ENCODE results near the gene TM6SF1. TPM values are rescaled to one million over a fixed set of nuclear protein-coding genes. Genes with fewer than 3 reads are reported as not detected.

TM6SF1 gene
- total RNA-seq, 4 donors from 2014 or later: 7.1 to 49.1 (median 13.7) TPM

- no peak for DNase-seq
- no peaks in the 10 kb centered on the region for H3K9me3 ChIP-seq
- intact Hi-C loops (cut with DNase I; ENCODE audit: low total_unique reads) (loop anchor here (10.0 kb wide), 1 partner anchor 338 kb away; no protein-coding TSS in a partner anchor), in situ Hi-C loops (cut with MboI; ENCODE audit: low sequenced_read_pairs in 4 of 4) (loop anchor here in 2 of 4 donors (10.0 to 25.0 kb wide), 2 partner anchors 88 to 565 kb away; partner anchors contain the start of genes C15orf40 (in 1 of the 2) and RPS17 (in 1 of the 2))
- ATAC-seq: no peak
- peaks cover 11 to 24% of the 10 kb centered on the region in 2 donors for H3K4me1 ChIP-seq
- H3K4me3 ChIP-seq: no peak overlapping the region
- H3K27me3 ChIP-seq: no peaks in the 10 kb centered on the region
- H3K36me3 ChIP-seq: no peaks in the 10 kb centered on the region
- TF ChIP-seq CTCF (IDR thresholded peaks at IDR 0.05 in 4 of 5, conservative IDR thresholded peaks at IDR 0.05 in 1 of 5): no peak
- TF ChIP-seq POLR2A (IDR thresholded peaks at IDR 0.05): no peak
- H3K27ac ChIP-seq: peak overlapping the region in 1 of 4 donors; percentile 27
Observed at GRCh38 chr15:83102346-83102745, 5.1 kb upstream of the TM6SF1 start.

DNA sequence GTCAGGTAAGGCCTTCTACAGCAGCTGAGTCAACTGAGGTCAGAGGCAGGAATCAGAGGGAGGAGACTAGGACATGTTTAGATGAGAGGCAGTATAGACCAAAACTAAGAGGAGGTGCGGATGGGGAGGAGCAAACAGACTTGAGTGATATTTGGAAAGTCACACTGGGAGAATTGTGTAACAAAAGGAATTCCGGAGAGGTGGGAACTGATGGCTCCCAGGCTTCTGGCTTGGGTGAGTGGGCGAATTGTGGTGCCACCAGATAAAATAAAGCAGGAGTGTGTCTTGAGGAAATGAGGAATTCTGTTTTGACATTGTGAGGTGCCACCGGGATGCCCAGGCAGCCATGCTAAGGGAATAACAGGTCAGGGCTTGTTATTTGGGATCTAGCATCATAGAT, 3.3 kb upstream of the TM6SF1 start:
- Histone ChIP-seq H3K4me3 (no peak overlapping the region), H3K27me3 (no peaks in the 10 kb centered on the region), H3K4me1 (peaks cover 20 to 28% of the 10 kb centered on the region in 2 donors), H3K27ac (no peak overlapping the region), H3K36me3 (no peaks in the 10 kb centered on the region), H3K9me3 (no peaks in the 10 kb centered on the region)
- DNase-seq (no peak), ATAC-seq (no peak)
- TF ChIP-seq CTCF (IDR thresholded peaks at IDR 0.05 in 4 of 5, conservative IDR thresholded peaks at IDR 0.05 in 1 of 5): no peak
- TF ChIP-seq POLR2A (IDR thresholded peaks at IDR 0.05): no peak
- in situ Hi-C loops (cut with MboI; ENCODE audit: low sequenced_read_pairs in 4 of 4) (loop anchor here in 2 of 4 donors (10.0 to 25.0 kb wide), 2 partner anchors 89 to 567 kb away; partner anchors contain the start of genes C15orf40 (in 1 of the 2) and RPS17 (in 1 of the 2)), intact Hi-C loops (cut with DNase I; ENCODE audit: low total_unique reads) (loop anchor here (10.0 kb wide), 1 partner anchor 339 kb away; no protein-coding TSS in a partner anchor)

GRCh38 chr15:83105440-83105839, 2.0 kb upstream of the TM6SF1 start:
- H3K9me3 ChIP-seq: no peaks in the 10 kb centered on the region
- peaks cover 20 to 22% of the 10 kb centered on the region in 2 donors for H3K4me1 ChIP-seq
- no peaks in the 10 kb centered on the region for H3K36me3 ChIP-seq
- DNase-seq: no peak
- TF ChIP-seq POLR2A (IDR thresholded peaks at IDR 0.05) (no peak), CTCF (IDR thresholded peaks at IDR 0.05 in 4 of 5, conservative IDR thresholded peaks at IDR 0.05 in 1 of 5) (no peak)
- H3K27ac ChIP-seq: peak overlapping the region in 2 of 4 donors; percentile 4 to 21
- intact Hi-C loops (cut with DNase I; ENCODE audit: low total_unique reads): loop anchor here (5.0 to 10.0 kb wide), 3 partner anchors 58 to 341 kb away; no protein-coding TSS in a partner anchor
- no peak for ATAC-seq
- no peak overlapping the region for H3K4me3 ChIP-seq
- no peaks in the 10 kb centered on the region for H3K27me3 ChIP-seq
- in situ Hi-C loops (cut with MboI; ENCODE audit: low sequenced_read_pairs in 4 of 4): loop anchor here in 3 of 4 donors (5.0 to 25.0 kb wide), 3 partner anchors 91 to 568 kb away; partner anchors contain the start of genes C15orf40 (in 2 of the 3) and RPS17 (in 1 of the 3)

GRCh38 chr15:83107841-83108181, 366 bp downstream of the TM6SF1 start:
- Histone ChIP-seq H3K36me3 (no peaks in the 10 kb centered on the region), H3K9me3 (no peaks in the 10 kb centered on the region), H3K4me3 (peak overlapping the region; percentile 64 to 88 (median 76)), H3K4me1 (peaks cover 28 to 31% of the 10 kb centered on the region in 2 donors), H3K27ac (peak overlapping the region; percentile 80 to 91 (median 88)), H3K27me3 (no peaks in the 10 kb centered on the region)
- intact Hi-C loops (cut with DNase I; ENCODE audit: low total_unique reads) (loop anchor here (1.0 to 10.0 kb wide), 4 partner anchors 61 to 343 kb away; partner anchors contain the start of gene C15orf40), in situ Hi-C loops (cut with MboI; ENCODE audit: low sequenced_read_pairs in 4 of 4) (loop anchor here in 3 of 4 donors (5.0 to 25.0 kb wide), 3 partner anchors 93 to 571 kb away; partner anchors contain the start of genes C15orf40 (in 2 of the 3) and RPS17 (in 1 of the 3))
- ATAC-seq (peak; percentile 17 to 18), DNase-seq (no peak)
- TF ChIP-seq CTCF (IDR thresholded peaks at IDR 0.05 in 4 of 5, conservative IDR thresholded peaks at IDR 0.05 in 1 of 5) (no peak), POLR2A (IDR thresholded peaks at IDR 0.05) (no peak)

All from gastrocnemius medialis (tissue), 4 donors.